Muscle layer of colon (tissue), 2 donors: ENCODE results near the gene ANKS6.

Experiments used
- H3K27ac ChIP-seq: one replicate; pipeline ENCODE4 v1.7.0; 2013; ENCODE audit warnings: low read depth, mild to moderate bottlenecking, low read length, moderate library complexity
- H3K27me3 ChIP-seq, 2 donors: one replicate each; pipeline ENCODE4 v1.7.0; 2013; ENCODE audit warnings: low read length in 2 of 2, mild to moderate bottlenecking in 2 of 2; ENCODE audit not compliant: insufficient read depth in 2 of 2, control insufficient read depth in 1 of 2
- H3K36me3 ChIP-seq: one replicate; pipeline ENCODE4 v1.7.0; 2013; ENCODE audit warnings: mild to moderate bottlenecking, low read length; ENCODE audit not compliant: insufficient read depth
- H3K4me1 ChIP-seq: one replicate; pipeline ENCODE4 v1.7.0; 2013; ENCODE audit warnings: mild to moderate bottlenecking, low read length; ENCODE audit not compliant: insufficient read depth
- H3K4me3 ChIP-seq, 2 donors: one replicate each; pipeline ENCODE4 v1.7.0; 2013; ENCODE audit warnings: low read length in 2 of 2, low read depth in 1 of 2, mild to moderate bottlenecking in 1 of 2, moderate library complexity in 1 of 2
- H3K9ac ChIP-seq: one replicate; pipeline ENCODE4 v1.7.0; 2013; ENCODE audit warnings: low read length
- H3K9me3 ChIP-seq: one replicate; pipeline ENCODE4 v1.7.0; 2013; ENCODE audit warnings: mild to moderate bottlenecking, low read length
- donor health status: abdominal sarcoma.
- donor health status: Adenocarcinoma of cecum.

Gene ANKS6

DNA sequence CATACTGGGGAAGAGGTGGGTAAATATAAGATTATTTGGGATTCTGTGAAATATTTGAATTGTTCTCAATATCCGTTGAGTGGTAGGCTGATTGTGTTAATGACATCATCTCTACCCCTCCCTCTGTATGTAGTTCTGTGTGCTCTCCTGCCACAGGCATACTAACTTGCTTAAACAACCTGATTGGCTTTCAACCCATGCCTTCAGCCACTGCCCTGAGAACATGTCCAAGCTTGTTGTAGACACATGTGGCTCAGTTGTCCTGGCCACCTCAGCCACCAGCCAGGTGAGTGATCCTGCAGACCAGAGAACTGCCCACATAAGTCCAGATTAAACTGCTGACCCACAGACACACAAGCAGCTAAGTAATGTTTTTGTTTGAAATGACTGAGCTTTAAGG is 31.1 kb downstream of the ANKS6 start:
- no peaks in the 10 kb centered on the region for H3K4me1 ChIP-seq
- H3K27ac ChIP-seq: no peak overlapping the region
- no peak overlapping the region for H3K9ac ChIP-seq
- H3K36me3 ChIP-seq: peaks cover 43% of the 10 kb centered on the region
- H3K9me3 ChIP-seq: peaks cover 4% of the 10 kb centered on the region
- no peaks in the 10 kb centered on the region for H3K27me3 ChIP-seq
- no peak overlapping the region for H3K4me3 ChIP-seq

- peaks cover 38% of the 10 kb centered on the region for H3K36me3 ChIP-seq
- H3K27ac ChIP-seq: no peak overlapping the region
- peaks cover 4% of the 10 kb centered on the region for H3K9me3 ChIP-seq
- no peak overlapping the region for H3K9ac ChIP-seq
- no peaks in the 10 kb centered on the region for H3K27me3 ChIP-seq
- H3K4me3 ChIP-seq: no peak overlapping the region
- H3K4me1 ChIP-seq: no peaks in the 10 kb centered on the region
Measured at GRCh38 chr9:98763986-98764745, 32.2 kb downstream of the ANKS6 start.

DNA sequence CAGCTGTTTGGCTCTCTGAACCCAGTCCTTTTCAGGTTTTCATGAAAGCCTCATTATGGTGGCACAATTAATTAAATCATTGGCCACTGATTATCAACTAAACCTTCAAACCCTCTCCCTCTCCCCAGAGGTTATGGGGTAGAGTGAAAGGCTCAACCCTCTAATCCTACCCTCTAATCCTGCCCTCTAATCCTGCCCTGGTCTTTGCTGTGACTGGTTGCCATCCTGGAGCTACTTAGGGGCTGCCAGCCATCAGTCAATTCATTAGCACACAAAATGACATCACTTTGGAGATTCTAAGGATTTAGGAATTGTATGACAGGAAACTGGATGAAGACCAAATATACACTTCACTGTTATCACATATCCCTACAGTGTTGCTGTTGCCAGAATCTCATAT is 36.1 kb downstream of the ANKS6 start:
- Histone ChIP-seq H3K9me3 (peaks cover 8% of the 10 kb centered on the region), H3K36me3 (peaks cover 32% of the 10 kb centered on the region), H3K4me3 (no peak overlapping the region), H3K27ac (no peak overlapping the region), H3K4me1 (no peaks in the 10 kb centered on the region), H3K27me3 (no peaks in the 10 kb centered on the region), H3K9ac (no peak overlapping the region)

- Histone ChIP-seq H3K36me3 (peaks cover 32% of the 10 kb centered on the region), H3K4me1 (no peaks in the 10 kb centered on the region), H3K27ac (no peak overlapping the region), H3K4me3 (no peak overlapping the region), H3K9me3 (peaks cover 4% of the 10 kb centered on the region), H3K27me3 (no peaks in the 10 kb centered on the region), H3K9ac (no peak overlapping the region)
Measured at GRCh38 chr9:98755006-98755618, 41.2 kb downstream of the ANKS6 start.

GRCh38 chr9:98751210-98751609 is 45.1 kb downstream of the ANKS6 start:
- Histone ChIP-seq H3K4me3 (no peak overlapping the region), H3K36me3 (peaks cover 38% of the 10 kb centered on the region), H3K27ac (no peak overlapping the region), H3K27me3 (no peaks in the 10 kb centered on the region), H3K9ac (no peak overlapping the region), H3K4me1 (no peaks in the 10 kb centered on the region), H3K9me3 (no peaks in the 10 kb centered on the region)

DNA sequence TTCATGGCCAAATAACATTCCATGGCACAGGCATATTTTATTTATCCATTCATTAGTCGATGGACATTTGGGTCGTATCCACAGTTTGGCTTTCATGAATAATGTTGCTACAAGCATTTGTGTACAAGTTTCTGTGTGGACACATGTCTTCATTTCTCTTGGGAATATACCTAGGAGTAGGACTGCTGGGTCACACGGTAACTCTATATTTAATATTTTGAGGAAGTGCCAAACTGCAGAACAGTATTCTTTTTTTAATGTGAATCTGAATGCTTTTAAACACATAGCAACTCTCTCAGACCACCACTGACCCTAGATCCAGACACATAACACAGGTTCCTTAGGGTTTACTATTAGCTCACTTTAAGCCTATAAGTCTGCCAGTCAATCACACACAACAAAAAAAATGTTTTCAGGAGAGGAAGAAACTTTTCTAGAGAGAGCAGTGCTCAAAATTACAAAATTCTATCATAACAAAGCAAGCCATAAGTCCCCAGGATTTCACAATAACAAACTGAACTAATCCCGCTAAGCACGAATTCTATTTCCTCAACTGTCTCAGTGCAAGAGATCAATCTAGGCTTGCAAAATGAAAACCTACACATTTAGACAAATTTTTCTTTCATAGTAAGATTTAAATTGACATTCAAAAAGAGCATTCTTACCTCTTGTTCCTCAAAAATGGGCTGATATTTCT is 45.8 kb downstream of the ANKS6 start:
- peaks cover 32% of the 10 kb centered on the region for H3K36me3 ChIP-seq
- H3K9me3 ChIP-seq: no peaks in the 10 kb centered on the region
- H3K9ac ChIP-seq: no peak overlapping the region
- H3K27ac ChIP-seq: no peak overlapping the region
- H3K4me3 ChIP-seq: no peak overlapping the region
- H3K27me3 ChIP-seq: no peaks in the 10 kb centered on the region
- H3K4me1 ChIP-seq: no peaks in the 10 kb centered on the region

GRCh38 chr9:98747476-98747875 is 48.9 kb downstream of the ANKS6 start:
- Histone ChIP-seq H3K27me3 (no peaks in the 10 kb centered on the region), H3K4me3 (no peak overlapping the region), H3K9me3 (no peaks in the 10 kb centered on the region), H3K4me1 (no peaks in the 10 kb centered on the region), H3K9ac (no peak overlapping the region), H3K36me3 (peaks cover 41% of the 10 kb centered on the region), H3K27ac (no peak overlapping the region)

DNA sequence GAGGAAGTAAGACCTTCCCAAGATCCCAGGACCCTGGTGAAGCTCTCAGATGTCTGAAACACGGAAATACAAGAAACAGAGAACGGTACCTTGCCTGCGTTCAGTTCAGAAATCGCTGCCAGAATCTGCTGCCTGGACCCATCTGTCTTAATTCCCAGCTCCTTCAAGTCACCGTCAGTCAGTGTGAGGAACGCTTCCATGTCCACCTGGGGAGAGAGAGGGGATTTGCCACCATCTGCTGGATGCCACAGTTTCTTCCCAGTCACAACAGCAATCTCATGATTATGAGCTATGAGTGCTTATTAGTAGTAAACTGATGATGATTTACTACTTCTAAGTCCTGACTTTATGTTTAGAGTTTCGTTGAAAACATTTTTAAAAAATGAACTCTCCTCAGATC is 50.9 kb downstream of the ANKS6 start:
- no peaks in the 10 kb centered on the region for H3K4me1 ChIP-seq
- H3K27me3 ChIP-seq: no peaks in the 10 kb centered on the region
- no peak overlapping the region for H3K27ac ChIP-seq
- H3K4me3 ChIP-seq: no peak overlapping the region
- no peak overlapping the region for H3K9ac ChIP-seq
- peaks cover 41% of the 10 kb centered on the region for H3K36me3 ChIP-seq
- no peaks in the 10 kb centered on the region for H3K9me3 ChIP-seq

- H3K9me3 ChIP-seq: no peaks in the 10 kb centered on the region
- no peak overlapping the region for H3K4me3 ChIP-seq
- H3K4me1 ChIP-seq: no peaks in the 10 kb centered on the region
- H3K27ac ChIP-seq: no peak overlapping the region
- no peak overlapping the region for H3K9ac ChIP-seq
- peaks cover 28% of the 10 kb centered on the region for H3K36me3 ChIP-seq
- no peaks in the 10 kb centered on the region for H3K27me3 ChIP-seq
Measured at GRCh38 chr9:98743818-98744611, 52.3 kb downstream of the ANKS6 start.

- H3K4me3 ChIP-seq: no peak overlapping the region
- no peaks in the 10 kb centered on the region for H3K4me1 ChIP-seq
- peaks cover 25% of the 10 kb centered on the region for H3K36me3 ChIP-seq
- H3K9ac ChIP-seq: no peak overlapping the region
- no peak overlapping the region for H3K27ac ChIP-seq
- H3K27me3 ChIP-seq: no peaks in the 10 kb centered on the region
- no peaks in the 10 kb centered on the region for H3K9me3 ChIP-seq
Measured at GRCh38 chr9:98743329-98743728, 53.0 kb downstream of the ANKS6 start.
